HepG2 (cell line): Measurements from ENCODE around the gene YKT6. TPM values are rescaled to one million over a fixed set of nuclear protein-coding genes. Genes with fewer than 3 reads are reported as not detected.

Experiments used
- ATAC-seq: fragments of 200-7000 bp; cut with Tn5 transposase; 3 replicates; pipeline ENCODE4 v1.9.1; 2020; ENCODE audit warnings: mild to moderate bottlenecking, moderate library complexity
- BruUV-seq: library from RNA; stranded (reverse); fragments of 400-500 nt; replicated peaks from 2 replicates; lab custom pipeline; 2021; lab: Mats Ljungman, UMichigan
- CTCF ChIA-PET: fragments of 300-600 bp; formaldehyde crosslinking; extraction: SDS; loops from one replicate; lab custom pipeline; 2021; ENCODE audit warnings: low total read pairs, inconsistent platforms, low intra/inter-chr PET ratio; lab: Yijun Ruan, JAX
- POLR2A ChIA-PET: fragments of 350-600 bp; sonication (Branson Sonifier 250); formaldehyde crosslinking; loops from one replicate; lab custom pipeline; 2020; ENCODE audit warnings: antibody characterized with exemption, inconsistent platforms; lab: Yijun Ruan, JAX
- DNase-seq: peaks from one replicate; pipeline ENCODE4 v3.0.0-alpha.2; 2015; ENCODE audit warnings: low spot score
- FAIRE-seq: peaks from 3 replicates; lab custom pipeline; 2011; peaks lifted over from hg19 to GRCh38; lab: Jason Lieb, UNC
- H2AFZ ChIP-seq: one replicate; pipeline ENCODE4 v1.6.1; 2011; ENCODE audit warnings: low read length, inconsistent platforms
- H3K27ac ChIP-seq: fragments of 300-600 bp; 3 replicates; pipeline ENCODE4 v1.8.0; 2011; ENCODE audit warnings: mixed run types, mild to moderate bottlenecking, mixed read lengths, low read length, inconsistent platforms; ENCODE audit not compliant: insufficient read depth; ENCODE audit errors: extremely low read length
- H3K27me3 ChIP-seq, 2 experiments: fragments of 200-600 bp in 1 of 2; 2 replicates in 1 of 2; 3 replicates in 1 of 2; pipeline versions ENCODE4 v1.6.0 to v1.8.0; 2011; ENCODE audit warnings: low read length in 2 of 2, mild to moderate bottlenecking in 2 of 2, moderate library complexity in 2 of 2, inconsistent platforms in 1 of 2; ENCODE audit not compliant: insufficient read depth in 2 of 2, control insufficient read depth in 1 of 2
- H3K36me3 ChIP-seq, 2 experiments: fragments of 200-600 bp in 1 of 2; replicated peaks in 1 of 2; 2 replicates in 1 of 2; 3 replicates in 1 of 2; pipeline versions ENCODE4 v1.5.1 to v1.8.0; 2011; ENCODE audit warnings: low read length in 2 of 2, inconsistent platforms in 1 of 2; ENCODE audit not compliant: insufficient read depth in 2 of 2, control insufficient read depth in 1 of 2
- H3K4me1 ChIP-seq: 2 replicates; pipeline ENCODE4 v1.5.1; 2012; ENCODE audit warnings: low read length, inconsistent platforms; ENCODE audit not compliant: insufficient read depth
- H3K4me2 ChIP-seq: 2 replicates; pipeline ENCODE4 v1.6.0; 2011; ENCODE audit warnings: low read depth, low read length, inconsistent platforms
- H3K4me3 ChIP-seq, 3 experiments: fragments of 200-600 bp in 1 of 3; sonication (generic), shearing (Covaris generic) in 1 of 3; replicated peaks in 1 of 3; 2 replicates each; pipeline ENCODE4 v1.5.1; 2011 to 2016; ENCODE audit warnings: low read length in 3 of 3, inconsistent platforms in 2 of 3, low read depth in 2 of 3, mild to moderate bottlenecking in 2 of 3, control low read depth in 1 of 3, mixed read lengths in 1 of 3; ENCODE audit not compliant: insufficient read depth in 1 of 3
- H3K79me2 ChIP-seq: one replicate; pipeline ENCODE4 v1.6.1; 2011; ENCODE audit warnings: low read length, inconsistent platforms; ENCODE audit not compliant: insufficient read depth
- H3K9ac ChIP-seq: 2 replicates; pipeline ENCODE4 v1.6.0; 2011; ENCODE audit warnings: mild to moderate bottlenecking, low read depth, low read length, inconsistent platforms; ENCODE audit not compliant: insufficient read depth
- H3K9me3 ChIP-seq: 2 replicates; pipeline ENCODE4 v1.5.1; 2012; ENCODE audit warnings: mild to moderate bottlenecking, low read length
- H4K20me1 ChIP-seq: 2 replicates; pipeline ENCODE4 v1.6.0; 2011; ENCODE audit warnings: inconsistent platforms, mild to moderate bottlenecking, low read length, moderate library complexity; ENCODE audit not compliant: insufficient read depth
- ARHGAP35 ChIP-seq: sonication (generic); formaldehyde crosslinking; IDR thresholded peaks from 2 replicates; pipeline ENCODE4 v1.9.0; 2022; ENCODE audit warnings: mild to moderate bottlenecking, inconsistent platforms, moderate library complexity, missing genetic modification reagents, borderline replicate concordance
- EHMT2 ChIP-seq: fragments of 200-600 bp; sonication (generic); IDR thresholded peaks from 2 replicates; pipeline ENCODE4 v1.7.0; 2017; ENCODE audit warnings: antibody characterized with exemption, low read depth, low read length, borderline replicate concordance
- HBP1 ChIP-seq: IDR thresholded peaks from 2 replicates; pipeline ENCODE4 v1.6.1; 2016; ENCODE audit warnings: low read depth, control low read depth
- IRF2 ChIP-seq: IDR thresholded peaks from 2 replicates; pipeline ENCODE4 v1.6.1; 2018; ENCODE audit warnings: missing genetic modification reagents, missing compliant biosample characterization
- NFE2 ChIP-seq: sonication (generic); formaldehyde crosslinking; IDR thresholded peaks from 2 replicates; pipeline ENCODE4 v1.4.0; 2020; ENCODE audit warnings: missing genetic modification reagents
- NFE2L2 ChIP-seq: fragments of 150-350 bp; IDR thresholded peaks from 2 replicates; pipeline ENCODE4 v1.6.1; 2014; ENCODE audit warnings: low read length
- NFIC ChIP-seq: IDR thresholded peaks from 2 replicates; pipeline ENCODE4 v1.6.1; 2012; ENCODE audit warnings: mild to moderate bottlenecking, low read length, inconsistent platforms
- RORA ChIP-seq: sonication (generic); formaldehyde crosslinking; IDR thresholded peaks from 2 replicates; pipeline ENCODE4 v1.5.0; 2020; ENCODE audit warnings: mild to moderate bottlenecking, missing genetic modification reagents, moderate library complexity
- SMARCC2 ChIP-seq: fragments of 450-650 bp; IDR thresholded peaks from 2 replicates; pipeline ENCODE4 v1.6.1; 2017; ENCODE audit warnings: antibody characterized with exemption, mild to moderate bottlenecking
- TFE3 ChIP-seq: IDR thresholded peaks from 2 replicates; pipeline ENCODE4 v1.6.1; 2016
- TOE1 ChIP-seq: sonication (generic); formaldehyde crosslinking; IDR thresholded peaks from 2 replicates; pipeline ENCODE4 v1.4.0; 2020; ENCODE audit warnings: mild to moderate bottlenecking, missing genetic modification reagents
- ZMYM4 ChIP-seq: sonication (generic); formaldehyde crosslinking; IDR thresholded peaks from 2 replicates; pipeline ENCODE4 v1.8.1; 2023; ENCODE audit warnings: mild to moderate bottlenecking, missing genetic modification reagents
- ZNF3 ChIP-seq: IDR thresholded peaks from 2 replicates; pipeline ENCODE4 v1.7.0; 2017; ENCODE audit warnings: inconsistent platforms
- ZNF333 ChIP-seq: sonication (generic); formaldehyde crosslinking; IDR thresholded peaks from 2 replicates; pipeline ENCODE4 v1.4.0; 2020; ENCODE audit warnings: mild to moderate bottlenecking, missing genetic modification reagents, borderline replicate concordance
- ZNF501 ChIP-seq: sonication (generic); formaldehyde crosslinking; IDR thresholded peaks from 2 replicates; pipeline ENCODE4 v1.5.1; 2020; ENCODE audit warnings: mild to moderate bottlenecking, moderate library complexity, missing genetic modification reagents
- ZNF558 ChIP-seq: sonication (generic); formaldehyde crosslinking; IDR thresholded peaks from 2 replicates; pipeline ENCODE4 v1.9.0; 2022; ENCODE audit warnings: mild to moderate bottlenecking, missing genetic modification reagents, borderline replicate concordance
- ZNF562 ChIP-seq: sonication (generic); formaldehyde crosslinking; IDR thresholded peaks from 2 replicates; pipeline ENCODE4 v1.8.0; 2022; ENCODE audit warnings: missing genetic modification reagents, borderline replicate concordance
- ZNF577 ChIP-seq: sonication (generic); formaldehyde crosslinking; IDR thresholded peaks from 2 replicates; pipeline ENCODE4 v1.4.0; 2020; ENCODE audit warnings: mild to moderate bottlenecking, low read depth, missing genetic modification reagents, borderline replicate concordance
- ZNF672 ChIP-seq: sonication (generic); formaldehyde crosslinking; IDR thresholded peaks from 2 replicates; pipeline ENCODE4 v1.8.1; 2022; ENCODE audit warnings: missing genetic modification reagents
- ZNF891 ChIP-seq: sonication (generic); formaldehyde crosslinking; IDR thresholded peaks from 2 replicates; pipeline ENCODE4 v1.5.0; 2020; ENCODE audit warnings: mild to moderate bottlenecking, missing genetic modification reagents
- WGBS: methylation state at CpG from one replicate; pipeline ENCODE4 v1.1.6; 2017; ENCODE audit warnings: low lambda C conversion rate; 5-methylcytosine and 5-hydroxymethylcytosine counted together
- in situ Hi-C: cut with HindIII; loops from 2 replicates; pipeline ENCODE4 v1.10.0; 2017; ENCODE audit warnings: low pct_unique_long_range_greater_than_20kb; ENCODE audit not compliant: extremely low pct_ligation_motif_present
- intact Hi-C: fragments of 100-400 bp; cut with micrococcal nuclease; formaldehyde crosslinking; loops from one replicate; pipeline ENCODE4 v1.10.0; 2022; ENCODE audit not compliant: unreplicated experiment
- polyA plus RNA-seq, 8 experiments: library from polyadenylated mRNA; depleted of rRNA in 3 of 8; stranded (reverse) in 7 of 8; unstranded in 1 of 8; fragments of >200 nt; fragmentation: Illumina TruSeq in 4 of 8; extraction: Trizol in 4 of 8; gene quantifications; 2 replicates each; pipeline versions ENCODE4 v1.2.1 to v1.2.3, GENCODE V29; 2011 to 2016; ENCODE audit warnings: low read depth in 4 of 8, missing spikeins in 1 of 8, mixed read lengths in 1 of 8; ENCODE audit not compliant: insufficient read depth in 1 of 8
- total RNA-seq, 5 experiments: library from RNA; depleted of rRNA; stranded (reverse); fragments of >200 nt; fragmentation: Illumina TruSeq; extraction: Trizol; gene quantifications; 2 replicates each; pipeline ENCODE4 v1.2.3, GENCODE V29; 2016; ENCODE audit warnings: low read depth in 1 of 5

Gene YKT6
- total and polyA plus RNA-seq, 2 of the 13 experiments (the other 11 are each of a cell fraction or from before 2014, with no cell fraction given): 52.2 to 60.3 TPM

GRCh38 chr7:44261240-44261639 lies 60.5 kb downstream of the YKT6 start:
- peaks cover 18% of the 10 kb centered on the region for H3K4me1 ChIP-seq
- in situ Hi-C loops: no loop called here
- ChIA-PET POLR2A (no interaction called here), CTCF (no interaction called here)
- no peaks in the 10 kb centered on the region for H3K9me3 ChIP-seq
- H3K27ac ChIP-seq: no peak overlapping the region
- H3K4me3 ChIP-seq: no peak overlapping the region
- intact Hi-C loops: no loop called here
- H3K36me3 ChIP-seq: no peaks in the 10 kb centered on the region
- no peak for FAIRE-seq
- BruUV-seq: no TSS peak
- H2AFZ ChIP-seq: no peak overlapping the region
- WGBS: 17% methylated on average over 3 of the region's 5 CpGs
- no peak overlapping the region for H3K9ac ChIP-seq
- no peak for DNase-seq
- no peak for ATAC-seq
- peaks cover 21 to 64% of the 10 kb centered on the region in 2 experiments for H3K27me3 ChIP-seq
- no peak overlapping the region for H3K4me2 ChIP-seq
- no peaks in the 10 kb centered on the region for H4K20me1 ChIP-seq
- TF ChIP-seq ZNF3 (CRISPR knock-in tag): no peak
- no peak for TF ChIP-seq RORA (CRISPR knock-in tag)
- no peak for TF ChIP-seq ZNF562 (CRISPR knock-in tag)
- no peak for TF ChIP-seq EHMT2
- no peak for TF ChIP-seq IRF2 (CRISPR knock-in tag)
- H3K79me2 ChIP-seq: no peaks in the 10 kb centered on the region

- intact Hi-C loops (no loop called here), in situ Hi-C loops (no loop called here)
- Histone ChIP-seq H3K27ac (no peak overlapping the region), H3K79me2 (no peaks in the 10 kb centered on the region), H4K20me1 (no peaks in the 10 kb centered on the region), H3K27me3 (peaks cover 21 to 72% of the 10 kb centered on the region in 2 experiments), H2AFZ (no peak overlapping the region), H3K4me1 (peaks cover 18% of the 10 kb centered on the region), H3K4me2 (no peak overlapping the region), H3K4me3 (no peak overlapping the region), H3K36me3 (no peaks in the 10 kb centered on the region), H3K9ac (no peak overlapping the region), H3K9me3 (no peaks in the 10 kb centered on the region)
- BruUV-seq: no TSS peak
- no CpG with 5 or more reads among the region's 9 CpGs for WGBS
- POLR2A ChIA-PET: no interaction called here
- CTCF ChIA-PET: no interaction called here
- DNase-seq (no peak), ATAC-seq (no peak), FAIRE-seq (no peak)
- TF ChIP-seq ZNF333: no peak
- no peak for TF ChIP-seq SMARCC2
- no peak for TF ChIP-seq NFE2L2
- TF ChIP-seq ZNF891: no peak
- no peak for TF ChIP-seq ZNF558 (CRISPR knock-in tag)
- no peak for TF ChIP-seq TOE1 (CRISPR knock-in tag)
- no peak for TF ChIP-seq ZNF577 (CRISPR knock-in tag)
- TF ChIP-seq IRF2 (CRISPR knock-in tag): no peak
- no peak for TF ChIP-seq ARHGAP35 (CRISPR knock-in tag)
- no peak for TF ChIP-seq HBP1 (CRISPR knock-in tag)
- TF ChIP-seq NFIC: no peak
- TF ChIP-seq ZNF672 (CRISPR knock-in tag): no peak
- no peak for TF ChIP-seq ZMYM4
- TF ChIP-seq TFE3 (CRISPR knock-in tag): no peak
- no peak for TF ChIP-seq NFE2 (CRISPR knock-in tag)
- no peak for TF ChIP-seq ZNF501 (CRISPR knock-in tag)
These were observed 61.3 kb downstream of the YKT6 start for GRCh38 chr7:44262031-44262430.
